Mesenchymal stem cell (in vitro differentiated cells and primary cell): ENCODE measurements around the gene GGCX.

Experiments
- DNase-seq: peaks from one replicate; pipeline ENCODE4 v3.0.0-alpha.2; 2013
- H2AFZ ChIP-seq: one replicate; pipeline ENCODE4 v1.6.1; 2013; ENCODE audit warnings: low read depth, mild to moderate bottlenecking, control low read depth, inconsistent platforms, low read length, moderate library complexity
- H2AK5ac ChIP-seq: 2 replicates; pipeline ENCODE4 v1.6.1; 2013; ENCODE audit warnings: low read length, moderate library complexity, mild to moderate bottlenecking, inconsistent platforms; ENCODE audit not compliant: severe bottlenecking
- H2BK120ac ChIP-seq: one replicate; pipeline ENCODE4 v1.6.1; 2013; ENCODE audit warnings: low read depth, mild to moderate bottlenecking, inconsistent platforms, low read length, moderate library complexity
- H2BK12ac ChIP-seq, 2 experiments: one replicate each; pipeline ENCODE4 v1.6.1; 2013; ENCODE audit warnings: inconsistent platforms in 2 of 2, low read length in 2 of 2, mild to moderate bottlenecking in 2 of 2, moderate library complexity in 2 of 2, control low read depth in 1 of 2
- H2BK15ac ChIP-seq: one replicate; pipeline ENCODE4 v1.6.1; 2013; ENCODE audit warnings: mild to moderate bottlenecking, low read depth, inconsistent platforms; ENCODE audit not compliant: poor library complexity, severe bottlenecking
- H2BK5ac ChIP-seq: 2 replicates; pipeline ENCODE4 v1.6.1; 2013; ENCODE audit warnings: low read depth, mild to moderate bottlenecking, low read length, control low read depth, inconsistent platforms; ENCODE audit not compliant: poor library complexity, severe bottlenecking
- H3K14ac ChIP-seq, 2 experiments: one replicate each; pipeline ENCODE4 v1.6.1; 2013; ENCODE audit warnings: inconsistent platforms in 2 of 2, low read length in 2 of 2, control low read depth in 1 of 2, mild to moderate bottlenecking in 1 of 2, moderate library complexity in 1 of 2
- H3K18ac ChIP-seq, 2 experiments: one replicate each; pipeline ENCODE4 v1.6.1; 2013; ENCODE audit warnings: inconsistent platforms in 2 of 2, low read length in 2 of 2, control low read depth in 1 of 2, low read depth in 1 of 2, mild to moderate bottlenecking in 1 of 2
- H3K23ac ChIP-seq, 2 experiments: one replicate each; pipeline ENCODE4 v1.6.1; 2013; ENCODE audit warnings: inconsistent platforms in 2 of 2, low read length in 2 of 2, mild to moderate bottlenecking in 2 of 2, moderate library complexity in 2 of 2, control low read depth in 1 of 2
- H3K27ac ChIP-seq: 2 replicates; pipeline ENCODE4 v1.5.1; 2013; ENCODE audit warnings: mild to moderate bottlenecking, moderate library complexity, low read length, control low read depth, inconsistent platforms; ENCODE audit not compliant: poor library complexity, severe bottlenecking
- H3K27me3 ChIP-seq, 2 experiments: 2 replicates each; pipeline versions ENCODE4 v1.6.1 to v1.7.0; 2013; ENCODE audit warnings: low read length in 2 of 2, mild to moderate bottlenecking in 2 of 2, moderate library complexity in 2 of 2, control low read depth in 1 of 2, inconsistent platforms in 1 of 2; ENCODE audit not compliant: control insufficient read depth in 1 of 2, insufficient read depth in 1 of 2
- H3K36me3 ChIP-seq, 2 experiments: 2 replicates each; pipeline versions ENCODE4 v1.6.1 to v1.7.0; 2013; ENCODE audit warnings: low read length in 2 of 2, control low read depth in 1 of 2, inconsistent platforms in 1 of 2, low read depth in 1 of 2, mild to moderate bottlenecking in 1 of 2; ENCODE audit not compliant: insufficient read depth in 2 of 2, control insufficient read depth in 1 of 2
- H3K4ac ChIP-seq, 2 experiments: one replicate each; pipeline ENCODE4 v1.6.1; 2013; ENCODE audit warnings: inconsistent platforms in 2 of 2, low read length in 2 of 2, mild to moderate bottlenecking in 2 of 2, moderate library complexity in 2 of 2, control low read depth in 1 of 2, low read depth in 1 of 2
- H3K4me1 ChIP-seq: 2 replicates; pipeline ENCODE4 v1.6.1; 2013; ENCODE audit warnings: low read depth, low read length, control low read depth; ENCODE audit not compliant: control insufficient read depth, insufficient read depth
- H3K4me2 ChIP-seq: 2 replicates; pipeline ENCODE4 v1.6.1; 2013; ENCODE audit warnings: low read length, mild to moderate bottlenecking, inconsistent platforms; ENCODE audit not compliant: poor library complexity, severe bottlenecking
- H3K4me3 ChIP-seq, 2 experiments: 2 replicates each; pipeline versions ENCODE4 v1.5.1 to v1.7.0; 2013; ENCODE audit warnings: low read length in 2 of 2, mild to moderate bottlenecking in 2 of 2, control low read depth in 1 of 2, low read depth in 1 of 2; ENCODE audit not compliant: insufficient read depth in 1 of 2
- H3K79me1 ChIP-seq: replicated peaks from 2 replicates; pipeline ENCODE4 v1.6.1; 2013; ENCODE audit warnings: mild to moderate bottlenecking, control low read depth, low read length, inconsistent platforms; ENCODE audit not compliant: poor library complexity, severe bottlenecking
- H3K9ac ChIP-seq: 2 replicates; pipeline ENCODE4 v1.7.0; 2013; ENCODE audit warnings: mild to moderate bottlenecking, low read length, moderate library complexity
- H3K9me3 ChIP-seq: 2 replicates; pipeline ENCODE4 v1.7.0; 2013; ENCODE audit warnings: mild to moderate bottlenecking, low read length; ENCODE audit not compliant: control insufficient read depth
- H4K8ac ChIP-seq: one replicate; pipeline ENCODE4 v1.6.1; 2013; ENCODE audit warnings: inconsistent platforms, mild to moderate bottlenecking, low read length, moderate library complexity
- H4K91ac ChIP-seq: one replicate; pipeline ENCODE4 v1.6.1; 2013; ENCODE audit warnings: mild to moderate bottlenecking, low read length, inconsistent platforms
- WGBS: methylation state at CpG from one replicate; pipeline ENCODE4 v1.1.7; 2013; ENCODE audit warnings: mixed read lengths; 5-methylcytosine and 5-hydroxymethylcytosine counted together

Gene GGCX

DNA sequence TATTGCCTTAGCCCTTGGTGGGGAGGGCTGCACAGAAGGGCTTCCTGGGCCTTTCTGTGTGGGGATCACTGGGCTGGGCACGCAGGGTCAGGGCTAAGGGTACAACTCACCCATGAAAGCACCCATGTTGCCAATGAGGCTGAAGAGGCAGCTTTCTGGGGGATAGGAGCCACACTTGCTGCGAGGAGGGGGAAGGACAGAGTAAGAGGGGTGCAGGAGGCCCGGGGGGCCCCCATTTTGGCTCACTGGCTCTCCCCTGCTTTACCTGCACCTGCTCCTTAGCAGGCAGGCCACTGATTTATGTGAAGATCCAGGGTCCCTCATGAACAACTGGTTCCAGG, 38.9 kb upstream of the GGCX start:
- H2BK5ac ChIP-seq: no peak overlapping the region
- H3K4me2 ChIP-seq: no peak overlapping the region
- no peak overlapping the region for H2AFZ ChIP-seq
- peaks cover 34% of the 10 kb centered on the region for H3K4me1 ChIP-seq
- no peak overlapping the region for H2BK15ac ChIP-seq
- peaks cover 42 to 44% of the 10 kb centered on the region in 2 experiments for H3K36me3 ChIP-seq
- no peak overlapping the region for H3K23ac ChIP-seq
- 95% methylated on average over 3 of the region's 3 CpGs for WGBS
- H3K4me3 ChIP-seq: no peak overlapping the region
- H3K27me3 ChIP-seq: no peaks in the 10 kb centered on the region
- H4K8ac ChIP-seq: no peak overlapping the region
- no peak overlapping the region for H4K91ac ChIP-seq
- no peak overlapping the region for H3K4ac ChIP-seq
- H3K18ac ChIP-seq: no peak overlapping the region
- H3K27ac ChIP-seq: no peak overlapping the region
- H3K9ac ChIP-seq: no peak overlapping the region
- H2AK5ac ChIP-seq: no peak overlapping the region
- peaks cover 37% of the 10 kb centered on the region for H3K79me1 ChIP-seq
- no peak overlapping the region for H3K14ac ChIP-seq
- DNase-seq: no peak
- H2BK120ac ChIP-seq: no peak overlapping the region
- no peak overlapping the region for H2BK12ac ChIP-seq
- H3K9me3 ChIP-seq: no peaks in the 10 kb centered on the region

DNA sequence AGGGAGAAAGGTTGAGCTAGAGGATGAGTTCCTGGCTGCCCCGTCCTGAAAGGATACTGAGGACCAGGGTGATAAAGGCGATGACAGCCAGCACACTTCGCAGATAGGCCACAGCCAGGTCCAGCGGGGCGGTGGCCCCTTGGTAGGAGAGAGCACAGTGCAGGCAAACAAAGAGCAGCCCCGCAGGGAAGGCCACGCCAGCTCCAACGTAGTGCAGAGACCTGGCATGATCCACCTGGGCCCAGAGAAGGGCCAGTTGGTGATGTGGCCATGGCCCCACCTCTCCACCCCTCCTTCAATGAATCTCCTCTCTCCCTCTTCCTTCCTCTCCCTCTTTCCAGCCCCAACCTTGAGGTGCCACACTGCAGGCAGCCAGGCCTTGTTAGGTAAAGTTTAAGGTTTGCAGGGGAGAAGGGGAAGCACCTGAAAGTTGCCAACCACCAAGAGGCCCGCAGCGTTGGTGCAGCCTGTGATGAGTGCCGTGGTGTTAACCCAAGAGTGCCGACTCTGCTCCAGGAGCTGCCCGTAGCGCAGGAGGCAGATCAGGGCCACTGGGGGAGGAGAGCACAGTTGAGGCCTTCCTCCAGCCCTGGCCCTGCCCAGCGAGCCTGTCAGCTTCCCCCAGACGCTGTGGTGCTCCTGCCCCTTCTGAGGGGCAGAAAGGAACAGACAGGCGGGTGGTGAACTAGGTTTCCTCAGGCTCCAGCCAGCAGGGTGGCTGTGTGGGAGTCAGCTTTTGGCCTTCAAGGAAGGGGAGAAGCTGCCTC, 38.4 kb upstream of the GGCX start:
- no peak overlapping the region for H3K27ac ChIP-seq
- H3K27me3 ChIP-seq: no peaks in the 10 kb centered on the region
- H3K79me1 ChIP-seq: peaks cover 37% of the 10 kb centered on the region
- no peak overlapping the region for H3K14ac ChIP-seq
- no peak for DNase-seq
- no peak overlapping the region for H3K23ac ChIP-seq
- H2BK120ac ChIP-seq: no peak overlapping the region
- H3K4me2 ChIP-seq: no peak overlapping the region
- no peak overlapping the region for H2BK5ac ChIP-seq
- peaks cover 42 to 43% of the 10 kb centered on the region in 2 experiments for H3K36me3 ChIP-seq
- H4K91ac ChIP-seq: no peak overlapping the region
- H2AK5ac ChIP-seq: no peak overlapping the region
- H3K4ac ChIP-seq: no peak overlapping the region
- H3K4me1 ChIP-seq: peaks cover 34% of the 10 kb centered on the region
- H3K9me3 ChIP-seq: no peaks in the 10 kb centered on the region
- H2BK12ac ChIP-seq: no peak overlapping the region
- H2BK15ac ChIP-seq: no peak overlapping the region
- 90% methylated on average over 17 of the region's 17 CpGs for WGBS
- no peak overlapping the region for H3K18ac ChIP-seq
- no peak overlapping the region for H2AFZ ChIP-seq
- H4K8ac ChIP-seq: no peak overlapping the region
- no peak overlapping the region for H3K4me3 ChIP-seq
- H3K9ac ChIP-seq: no peak overlapping the region

DNA sequence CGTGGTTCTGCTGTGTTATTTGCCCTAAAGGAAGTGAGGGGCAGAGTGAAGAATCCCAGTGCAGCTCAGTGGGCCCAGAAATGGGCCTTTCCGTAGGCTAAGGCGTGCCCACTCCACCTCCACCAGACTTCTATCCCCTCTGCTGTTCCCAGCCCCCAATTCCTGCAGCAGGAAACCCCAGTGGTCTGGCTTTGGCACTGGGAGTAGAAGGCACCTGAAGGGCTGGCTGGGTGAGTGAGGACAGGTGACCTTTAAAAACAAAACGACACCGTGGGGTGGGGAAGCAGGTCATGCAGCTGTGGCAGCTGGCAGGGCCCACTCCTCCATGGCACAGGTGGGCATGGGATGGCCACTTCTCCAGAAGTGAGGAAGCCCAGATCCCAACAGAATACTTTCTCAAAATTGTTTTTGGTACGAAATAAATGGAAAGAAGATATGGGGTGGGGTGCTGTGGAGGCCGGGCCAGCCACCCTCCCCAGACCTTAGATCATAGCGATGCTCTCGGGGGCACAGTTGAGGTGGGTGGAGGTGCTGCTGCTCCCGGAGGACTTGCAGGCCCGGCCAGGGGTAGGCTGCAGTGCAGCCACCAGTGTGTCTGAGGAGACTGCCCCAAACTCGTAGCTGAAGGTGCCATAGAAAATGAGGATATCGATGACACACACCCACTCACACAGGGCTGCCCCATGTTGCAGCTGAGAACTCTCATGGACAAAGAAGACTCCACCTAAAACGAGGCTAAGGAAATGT, 37.5 kb upstream of the GGCX start:
- no peak overlapping the region for H2BK15ac ChIP-seq
- no peak overlapping the region for H4K8ac ChIP-seq
- peaks cover 40% of the 10 kb centered on the region for H3K79me1 ChIP-seq
- H3K14ac ChIP-seq: no peak overlapping the region
- H2AFZ ChIP-seq: no peak overlapping the region
- H3K9me3 ChIP-seq: no peaks in the 10 kb centered on the region
- H2BK120ac ChIP-seq: no peak overlapping the region
- no peak for DNase-seq
- H3K4ac ChIP-seq: no peak overlapping the region
- no peak overlapping the region for H2BK12ac ChIP-seq
- no peak overlapping the region for H3K4me2 ChIP-seq
- no peak overlapping the region for H3K18ac ChIP-seq
- H3K27ac ChIP-seq: no peak overlapping the region
- no peak overlapping the region for H3K23ac ChIP-seq
- peaks cover 42 to 43% of the 10 kb centered on the region in 2 experiments for H3K36me3 ChIP-seq
- no peak overlapping the region for H2AK5ac ChIP-seq
- H2BK5ac ChIP-seq: no peak overlapping the region
- H4K91ac ChIP-seq: no peak overlapping the region
- 96% methylated on average over 11 of the region's 14 CpGs for WGBS
- no peak overlapping the region for H3K4me3 ChIP-seq
- H3K9ac ChIP-seq: no peak overlapping the region
- no peaks in the 10 kb centered on the region for H3K27me3 ChIP-seq
- H3K4me1 ChIP-seq: peaks cover 34% of the 10 kb centered on the region

DNA sequence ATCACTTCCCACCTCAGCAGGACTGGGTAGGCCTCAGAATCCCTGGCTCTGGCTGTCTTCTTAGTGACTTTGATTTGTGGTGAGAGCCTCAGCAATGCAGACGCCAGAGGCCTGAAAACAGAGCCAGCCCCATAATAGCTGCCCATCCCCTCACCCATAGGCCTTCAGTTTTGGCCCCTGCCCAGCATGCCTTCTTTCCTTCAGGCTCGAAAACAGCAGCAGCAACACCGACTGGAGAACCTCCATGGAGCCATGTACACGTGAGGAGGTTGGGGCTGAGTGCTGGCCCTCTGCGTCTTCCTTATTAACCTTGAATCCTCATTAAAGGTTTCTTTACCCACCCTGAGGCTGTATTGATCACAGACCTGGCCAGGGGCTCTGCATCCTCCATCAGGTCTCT, 35.9 kb upstream of the GGCX start:
- H2BK120ac ChIP-seq: no peak overlapping the region
- H2AK5ac ChIP-seq: no peak overlapping the region
- DNase-seq: no peak
- no peak overlapping the region for H3K23ac ChIP-seq
- peaks cover 48 to 50% of the 10 kb centered on the region in 2 experiments for H3K36me3 ChIP-seq
- no peaks in the 10 kb centered on the region for H3K9me3 ChIP-seq
- WGBS: 83% methylated on average over 5 of the region's 5 CpGs
- no peak overlapping the region for H2AFZ ChIP-seq
- no peak overlapping the region for H3K4me2 ChIP-seq
- no peak overlapping the region for H3K4ac ChIP-seq
- H3K27ac ChIP-seq: no peak overlapping the region
- H3K4me3 ChIP-seq: peak overlapping the region in 1 of 2 experiments; percentile 92
- H3K27me3 ChIP-seq: no peaks in the 10 kb centered on the region
- H3K9ac ChIP-seq: peak overlapping the region; percentile 94
- no peak overlapping the region for H3K14ac ChIP-seq
- H4K91ac ChIP-seq: no peak overlapping the region
- no peak overlapping the region for H2BK15ac ChIP-seq
- no peak overlapping the region for H3K18ac ChIP-seq
- H4K8ac ChIP-seq: no peak overlapping the region
- no peak overlapping the region for H2BK12ac ChIP-seq
- no peak overlapping the region for H2BK5ac ChIP-seq
- peaks cover 40% of the 10 kb centered on the region for H3K79me1 ChIP-seq
- peaks cover 33% of the 10 kb centered on the region for H3K4me1 ChIP-seq
